Gastroesophageal sphincter (tissue), 3 donors: ENCODE data around the gene RIPK3.

ENCODE experiments used
- EP300 ChIP-seq: sonication (generic); formaldehyde crosslinking; IDR thresholded peaks from one replicate; pipeline ENCODE4 v1.6.1; 2017; ENCODE audit warnings: antibody characterized with exemption, mild to moderate bottlenecking
- TF ChIP-seq, protein P1 (sequence below), 4 experiments: fragments of 200-600 bp in 2 of 4; fragments of 450-650 bp in 2 of 4; sonication (generic) in 1 of 4; IDR thresholded peaks; one replicate each; pipeline ENCODE4 v1.5.1; 2017 to 2019; ENCODE audit warnings: antibody characterized with exemption in 4 of 4, mild to moderate bottlenecking in 2 of 4, moderate library complexity in 2 of 4

DNA sequence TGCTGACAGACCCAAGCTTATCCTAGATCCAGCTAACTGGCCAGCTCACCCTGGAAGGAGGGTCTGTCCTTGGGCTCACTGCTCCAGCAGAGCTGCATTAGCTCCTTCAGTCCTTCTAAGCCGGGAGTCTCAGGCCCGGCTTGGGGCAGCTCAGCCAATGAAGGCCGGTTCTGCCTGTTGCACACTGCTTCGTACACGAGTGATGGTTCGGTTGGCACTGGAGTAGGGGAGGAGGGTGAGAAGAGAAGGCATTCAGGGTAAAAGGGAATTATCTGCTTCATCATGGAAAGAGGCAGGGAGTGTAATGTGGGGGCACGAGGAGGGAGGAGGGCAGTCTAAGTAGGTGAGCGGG lies 2.0 kb downstream of the RIPK3 start:
- TF ChIP-seq, protein P1, sequence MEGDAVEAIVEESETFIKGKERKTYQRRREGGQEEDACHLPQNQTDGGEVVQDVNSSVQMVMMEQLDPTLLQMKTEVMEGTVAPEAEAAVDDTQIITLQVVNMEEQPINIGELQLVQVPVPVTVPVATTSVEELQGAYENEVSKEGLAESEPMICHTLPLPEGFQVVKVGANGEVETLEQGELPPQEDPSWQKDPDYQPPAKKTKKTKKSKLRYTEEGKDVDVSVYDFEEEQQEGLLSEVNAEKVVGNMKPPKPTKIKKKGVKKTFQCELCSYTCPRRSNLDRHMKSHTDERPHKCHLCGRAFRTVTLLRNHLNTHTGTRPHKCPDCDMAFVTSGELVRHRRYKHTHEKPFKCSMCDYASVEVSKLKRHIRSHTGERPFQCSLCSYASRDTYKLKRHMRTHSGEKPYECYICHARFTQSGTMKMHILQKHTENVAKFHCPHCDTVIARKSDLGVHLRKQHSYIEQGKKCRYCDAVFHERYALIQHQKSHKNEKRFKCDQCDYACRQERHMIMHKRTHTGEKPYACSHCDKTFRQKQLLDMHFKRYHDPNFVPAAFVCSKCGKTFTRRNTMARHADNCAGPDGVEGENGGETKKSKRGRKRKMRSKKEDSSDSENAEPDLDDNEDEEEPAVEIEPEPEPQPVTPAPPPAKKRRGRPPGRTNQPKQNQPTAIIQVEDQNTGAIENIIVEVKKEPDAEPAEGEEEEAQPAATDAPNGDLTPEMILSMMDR (IDR thresholded peaks at IDR 0.05): no peak
- TF ChIP-seq EP300: no peak
